NCI-H748 (cell line): ENCODE data around the gene ABCA3.
"Not testable (repeated sequence)": the region's sequence is repeated elsewhere in the genome, so short reads cannot be mapped to it uniquely, and the experiment has no call there.

Source experiments
- DNase-seq: peaks from one replicate; lab custom pipeline; 2025; ENCODE audit not compliant: unreplicated experiment; lab: John Stamatoyannopoulos, UW

The ABCA3 gene

DNA sequence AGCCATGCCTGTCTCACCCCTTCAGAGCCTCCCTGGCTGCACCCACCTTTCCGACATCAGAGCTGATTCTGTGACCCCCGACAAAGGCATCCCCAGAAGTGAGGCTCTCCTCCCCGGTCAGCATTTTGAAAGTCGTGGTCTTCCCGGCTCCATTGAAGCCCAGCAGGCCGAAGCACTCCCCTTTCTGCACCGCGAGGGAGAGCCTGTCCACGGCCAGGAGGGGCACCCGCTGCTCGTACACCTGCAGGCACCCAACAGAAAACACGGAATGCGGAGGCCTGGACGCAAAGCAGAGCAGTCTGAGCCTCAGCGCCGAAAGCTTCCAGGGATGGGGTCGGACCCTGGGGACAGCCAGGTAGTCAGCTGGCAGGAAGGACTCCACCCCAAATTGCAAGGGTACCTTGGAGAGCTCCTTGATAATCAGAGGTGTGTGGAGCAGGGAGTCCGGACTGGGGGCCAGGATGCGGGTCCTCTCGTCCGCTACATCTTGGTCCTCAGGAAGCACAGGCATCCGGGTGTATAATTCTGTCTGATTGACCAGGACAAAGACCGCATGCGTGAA, 59.5 kb downstream of the ABCA3 start:
- no peak for DNase-seq

DNA sequence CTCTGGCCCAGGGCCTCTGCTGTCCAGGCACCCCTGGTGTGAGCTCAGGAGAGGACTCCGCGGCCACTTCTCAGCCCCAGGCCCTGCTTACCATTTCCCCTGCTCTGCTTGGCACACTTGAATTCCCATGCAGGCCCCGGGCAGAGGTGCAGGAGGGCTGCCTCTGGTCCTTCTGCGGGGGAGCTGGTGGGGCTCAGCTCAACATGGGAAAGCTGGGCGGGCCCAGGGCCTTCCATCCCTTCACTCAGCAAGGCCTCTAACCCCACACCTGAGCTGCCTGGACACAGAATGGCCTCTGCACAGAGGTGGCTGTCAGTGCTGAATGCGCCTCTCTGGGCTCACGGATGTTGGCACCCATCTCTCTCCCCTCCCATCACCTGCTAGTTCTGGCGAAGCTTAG, 60.1 kb downstream of the ABCA3 start:
- DNase-seq, result no peak

DNA sequence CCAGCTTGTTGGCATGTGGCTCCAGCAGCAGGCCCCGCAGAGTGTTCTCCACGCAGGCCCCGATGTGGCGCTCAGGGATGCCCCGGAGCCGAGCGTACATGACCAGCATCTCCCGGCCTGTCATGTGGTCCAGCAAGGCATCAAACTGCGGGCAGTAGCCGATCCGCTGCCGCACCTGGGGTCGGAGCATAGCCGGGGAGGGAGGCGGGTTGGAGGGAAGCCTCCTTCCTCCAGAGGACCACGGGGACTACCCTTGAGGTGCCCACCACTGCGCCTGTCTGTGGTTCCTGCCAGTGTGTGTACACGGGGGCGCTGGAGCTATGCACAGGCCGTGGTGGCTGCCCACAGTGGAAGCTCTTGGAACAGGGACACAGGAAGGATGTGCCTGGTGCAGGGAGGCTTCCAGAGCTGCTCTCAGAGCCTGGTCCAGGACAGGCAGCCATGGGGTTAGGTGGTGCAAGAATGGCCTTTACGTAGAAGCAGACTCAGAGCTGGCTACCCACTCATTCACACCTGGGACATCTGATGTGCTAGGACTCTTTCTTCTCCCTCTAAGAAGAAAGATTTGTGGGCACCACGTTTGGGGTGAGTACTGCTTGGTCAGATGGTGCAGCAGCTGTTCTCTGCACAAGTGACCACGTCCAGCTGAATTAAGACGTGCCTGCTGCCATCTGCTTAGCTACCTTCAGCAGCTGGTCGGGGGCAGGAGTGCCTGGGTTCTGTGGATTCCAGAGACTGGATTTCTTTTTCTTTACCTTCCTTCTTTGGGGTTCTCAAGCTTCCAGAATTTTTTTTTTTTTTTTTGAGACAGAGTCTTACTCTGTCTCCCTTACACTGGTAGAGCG, 61.4 kb downstream of the ABCA3 start:
- no peak for DNase-seq

DNA sequence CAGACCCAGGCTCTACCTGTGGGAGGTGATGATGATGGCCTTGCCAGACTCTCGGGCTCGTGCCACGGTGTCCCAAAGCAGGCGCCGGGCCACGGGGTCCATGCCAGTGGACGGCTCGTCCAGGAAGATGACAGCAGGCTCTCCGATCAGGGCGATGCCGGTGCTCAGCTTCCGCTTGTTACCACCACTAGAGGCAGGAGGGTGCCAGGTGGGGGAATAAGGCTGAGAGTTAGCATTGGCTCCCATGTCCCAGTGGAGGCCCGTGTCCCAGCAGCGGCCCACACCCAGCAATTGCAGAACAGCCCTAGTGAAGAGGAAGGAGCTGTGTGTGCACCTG, 62.3 kb downstream of the ABCA3 start:
- no peak for DNase-seq

DNA sequence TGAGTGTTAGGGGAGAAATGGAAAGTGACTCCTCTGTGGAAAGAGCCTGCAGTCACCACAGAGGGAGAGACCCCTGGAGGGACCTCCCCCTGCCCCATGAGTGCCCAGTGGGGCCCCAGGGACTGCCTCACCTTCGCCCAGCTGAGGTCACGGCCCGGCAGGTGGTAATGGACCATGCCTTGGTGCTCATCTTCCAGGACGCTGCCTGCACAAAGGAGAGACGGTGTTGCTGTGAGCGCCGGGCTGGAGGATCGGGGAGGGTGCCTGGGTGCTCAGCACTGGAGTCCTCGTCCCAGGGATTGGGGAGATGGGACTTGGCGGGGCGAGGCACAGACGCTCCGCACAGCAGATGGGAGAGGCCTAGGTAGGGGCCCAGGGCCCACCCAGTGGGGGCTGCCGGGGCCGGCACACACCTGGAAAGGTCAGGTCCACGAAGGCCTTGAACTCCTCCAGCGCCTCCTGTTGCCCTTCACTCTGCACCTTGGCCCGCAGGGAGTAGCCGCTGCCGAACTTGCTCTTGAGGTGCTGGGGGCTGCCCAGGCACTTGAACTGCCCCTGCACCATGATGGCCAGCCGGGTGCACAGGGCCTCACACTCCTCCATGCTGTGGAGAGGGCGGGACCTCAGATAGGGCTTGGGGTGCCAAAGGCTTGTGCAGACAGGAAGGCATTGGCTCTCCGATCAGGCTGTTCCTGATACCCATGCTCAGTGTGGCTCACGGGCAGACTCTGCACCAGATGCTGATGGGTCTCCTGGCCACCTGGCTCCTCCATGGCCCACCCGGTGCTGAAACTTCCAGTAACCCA, 62.9 kb downstream of the ABCA3 start:
- DNase-seq, result no peak

DNA sequence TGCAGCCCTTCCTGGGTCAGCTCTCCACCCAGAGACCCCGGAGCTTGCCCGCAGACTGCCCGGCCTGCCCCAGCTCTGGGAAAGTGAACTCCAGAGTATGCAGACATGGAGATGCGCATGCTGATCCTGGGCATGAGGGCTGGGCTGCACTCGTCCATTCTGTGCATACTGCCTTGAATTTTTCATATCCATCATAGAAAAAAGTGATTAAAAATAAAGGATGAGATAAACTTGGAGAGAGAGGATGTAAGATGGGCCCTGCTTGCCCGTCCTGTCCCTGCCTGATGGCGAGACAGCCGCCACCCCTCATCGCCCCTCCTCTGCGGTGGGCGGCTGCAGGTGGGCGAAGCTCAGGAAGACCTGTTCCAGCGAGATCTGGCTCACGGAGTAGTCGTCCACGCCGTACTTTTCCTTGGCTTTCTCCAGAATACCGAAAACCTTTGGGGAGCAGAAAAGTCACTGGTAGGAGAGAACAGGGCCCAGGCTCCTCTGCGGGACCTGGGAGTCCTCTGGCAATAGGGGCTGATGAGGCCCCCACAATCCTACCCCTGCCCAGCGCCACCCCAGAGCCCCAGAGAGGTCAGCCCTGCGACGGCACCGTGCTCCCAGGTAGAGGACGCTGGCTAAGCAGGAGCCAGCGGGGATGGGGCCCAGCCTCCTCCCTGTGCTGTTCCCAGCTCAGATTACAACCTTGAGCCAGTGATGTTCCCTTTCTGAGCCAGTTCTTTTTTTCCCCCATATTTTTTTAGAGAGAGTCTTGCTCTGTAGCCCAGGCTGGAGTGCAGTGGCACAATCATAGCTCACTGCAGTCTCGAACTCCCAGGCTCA, 63.9 kb downstream of the ABCA3 start:
- DNase-seq, result no peak

DNA sequence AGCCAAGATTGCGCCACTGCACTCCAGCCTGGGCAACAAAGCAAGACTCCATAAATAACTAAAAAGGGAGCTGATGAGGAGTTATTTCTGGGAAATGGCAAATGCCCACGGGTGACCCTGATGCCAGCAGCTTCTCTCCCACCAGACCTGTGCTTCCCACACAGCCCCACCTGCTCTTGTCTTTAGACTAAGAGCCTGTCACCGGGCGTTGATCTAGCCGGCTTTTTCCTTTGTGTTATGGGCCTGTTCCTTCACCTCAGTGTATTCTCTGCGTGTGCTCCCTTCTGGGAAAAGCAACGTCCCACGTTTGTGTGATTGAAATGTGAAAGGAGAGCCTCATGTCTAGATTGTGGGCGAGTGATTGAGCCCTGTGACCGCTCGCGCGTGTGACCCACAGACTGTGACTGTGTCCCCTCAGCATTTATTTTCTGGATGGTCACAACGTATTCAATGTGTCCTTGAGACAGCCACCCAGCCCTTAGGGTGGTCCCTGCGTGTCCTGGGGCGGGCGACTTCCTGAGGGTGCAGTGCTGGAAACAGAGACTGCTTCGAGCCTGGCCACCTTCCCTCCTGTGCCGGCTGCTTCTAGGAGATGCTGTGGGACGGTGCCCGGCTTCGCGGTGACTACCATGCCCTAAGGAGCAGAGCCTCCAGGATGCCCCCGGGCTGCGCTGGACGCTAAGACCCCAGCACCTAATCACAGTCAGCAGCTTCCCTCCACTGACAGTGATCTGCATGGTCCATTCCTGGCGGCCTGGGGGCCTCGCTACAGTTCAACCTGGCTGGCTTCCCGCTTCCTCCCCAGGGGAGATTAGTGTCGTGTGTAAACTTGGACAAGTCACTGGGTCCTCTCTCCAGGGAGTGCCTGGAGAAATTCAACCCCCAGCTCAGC, 64.8 kb downstream of the ABCA3 start:
- no peak for DNase-seq

DNA sequence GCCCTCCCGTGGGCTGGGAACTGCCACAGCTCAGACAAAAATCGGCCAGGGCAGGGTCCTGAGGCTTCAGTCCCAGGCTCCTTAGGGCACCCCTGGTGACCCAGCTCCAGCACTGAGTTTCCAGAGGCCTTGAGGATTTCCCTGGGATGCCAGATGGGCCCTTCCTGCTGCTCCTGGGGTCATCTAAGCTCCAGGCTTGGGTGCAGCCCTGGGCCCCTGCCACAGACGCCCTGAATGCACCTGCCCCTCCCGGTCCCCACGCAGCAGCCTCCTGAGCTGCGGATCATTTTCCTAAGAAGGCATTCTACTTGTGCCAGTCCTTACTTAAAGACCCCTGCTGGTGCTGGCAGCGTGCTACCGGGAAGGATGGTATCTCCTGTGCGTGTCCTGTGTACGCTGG, 66.6 kb downstream of the ABCA3 start:
- no peak for DNase-seq

DNA sequence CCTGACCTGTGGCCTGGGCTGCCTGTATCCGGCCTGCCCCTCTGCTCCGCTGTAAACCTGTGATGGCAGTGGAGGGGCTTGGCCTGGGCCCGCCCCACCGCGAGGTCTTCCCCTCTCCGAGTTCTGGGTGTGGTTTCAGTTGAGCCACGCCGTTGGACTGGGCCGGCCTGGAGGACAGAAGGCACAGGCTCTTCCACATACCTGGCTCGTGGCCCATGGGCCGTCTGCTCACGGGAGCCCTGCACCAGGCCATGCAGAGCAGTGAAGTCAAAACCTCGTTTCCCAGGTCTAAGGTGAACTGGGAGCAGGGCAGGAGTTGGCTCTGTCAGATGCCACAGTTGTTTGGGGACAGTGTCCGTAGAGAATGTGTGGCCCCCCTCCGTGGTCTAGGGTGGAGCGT, 67.0 kb downstream of the ABCA3 start:
- no peak for DNase-seq

DNA sequence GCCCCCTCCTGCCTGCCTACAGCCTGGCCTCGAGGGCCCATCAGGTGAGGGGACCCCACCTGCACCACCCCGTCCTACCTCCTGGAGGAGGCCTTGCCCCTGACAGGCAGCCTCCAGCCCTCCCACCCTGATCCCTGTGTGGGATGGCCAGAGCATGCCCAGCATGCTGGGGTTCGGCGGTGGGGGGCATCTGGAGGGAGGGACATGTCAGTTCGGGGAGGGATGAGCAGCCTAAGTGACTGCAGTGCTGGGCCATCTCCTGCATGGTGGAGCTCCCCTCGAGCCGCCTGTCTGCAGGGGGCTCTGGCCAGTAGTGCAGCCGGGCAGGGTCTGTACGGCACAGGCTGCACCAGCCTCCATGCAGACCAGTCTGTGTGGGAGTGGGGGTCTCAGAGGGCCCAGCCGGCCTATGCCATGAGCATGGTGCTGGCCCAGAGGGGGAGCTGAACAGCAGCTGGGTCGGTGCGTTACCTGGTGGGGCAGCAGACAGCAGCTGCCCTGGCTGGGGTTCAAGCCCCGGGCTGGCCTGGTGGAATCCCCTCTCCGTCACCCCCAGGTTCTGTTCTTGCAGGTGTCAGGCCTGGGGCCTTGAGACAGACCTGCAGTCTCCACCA, 68.6 kb downstream of the ABCA3 start:
- no peak for DNase-seq

DNA sequence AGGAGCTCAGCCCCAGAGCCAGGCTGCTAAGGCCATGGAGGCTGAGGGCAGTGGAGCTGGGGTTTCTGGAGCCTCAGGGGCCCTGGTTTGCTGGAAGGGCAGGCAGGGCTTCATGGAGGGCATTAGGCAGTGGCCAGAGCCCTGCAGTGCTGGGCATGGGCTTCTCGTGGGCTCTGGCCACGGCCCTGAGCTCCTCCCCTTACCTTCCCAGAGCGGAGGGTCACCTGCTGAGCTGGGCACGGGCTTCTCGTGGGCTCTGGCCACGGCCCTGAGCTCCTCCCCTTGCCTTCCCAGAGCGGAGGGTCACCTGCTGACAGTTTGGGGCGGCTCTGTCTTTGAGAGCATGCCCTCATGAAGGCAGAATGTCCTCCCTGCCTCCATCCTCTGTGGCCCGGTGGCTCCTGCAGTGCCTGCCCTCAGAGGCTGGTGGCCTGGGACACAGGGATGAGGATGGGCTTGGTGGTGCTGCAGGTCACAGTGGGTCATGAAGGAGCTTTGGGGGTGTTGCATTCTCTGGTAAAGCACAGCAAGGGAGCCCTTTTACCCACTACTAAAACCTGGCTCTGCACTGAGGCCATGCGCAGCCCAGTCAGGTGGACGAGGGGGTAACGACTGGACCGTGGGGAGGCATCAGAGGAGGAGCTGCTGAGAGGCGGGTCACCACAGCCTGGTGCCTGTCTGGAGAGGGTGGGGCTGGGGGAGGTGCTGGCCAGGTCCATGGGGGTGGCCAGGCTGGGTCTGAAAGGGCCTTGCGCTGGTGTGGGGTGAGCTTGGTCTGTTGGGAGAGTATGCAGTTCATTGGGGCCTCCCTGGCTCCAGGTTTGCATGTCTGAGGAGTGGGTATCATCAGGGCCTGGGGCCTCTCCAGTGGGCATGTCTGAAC, 69.7 kb downstream of the ABCA3 start:
- DNase-seq, result no peak

DNA sequence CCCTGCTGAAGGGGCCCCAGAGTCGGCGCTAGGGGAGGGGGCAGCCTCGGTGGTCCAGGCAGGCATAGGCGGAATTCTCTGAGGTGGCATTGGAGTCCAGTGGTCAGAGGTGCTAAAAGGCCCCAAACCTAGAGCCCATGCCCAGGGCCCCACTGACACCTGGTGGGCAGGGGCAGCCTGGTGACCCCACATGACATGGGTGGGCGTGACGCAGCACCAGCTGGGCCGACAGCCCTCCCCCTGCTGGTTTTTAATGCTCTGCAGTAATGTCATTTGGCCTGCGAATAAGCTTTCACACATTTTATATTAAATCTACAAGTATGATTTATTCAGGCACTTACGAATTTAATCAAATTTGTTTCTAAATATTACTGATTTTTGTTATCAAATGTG, 70.5 kb downstream of the ABCA3 start:
- no peak for DNase-seq

DNA sequence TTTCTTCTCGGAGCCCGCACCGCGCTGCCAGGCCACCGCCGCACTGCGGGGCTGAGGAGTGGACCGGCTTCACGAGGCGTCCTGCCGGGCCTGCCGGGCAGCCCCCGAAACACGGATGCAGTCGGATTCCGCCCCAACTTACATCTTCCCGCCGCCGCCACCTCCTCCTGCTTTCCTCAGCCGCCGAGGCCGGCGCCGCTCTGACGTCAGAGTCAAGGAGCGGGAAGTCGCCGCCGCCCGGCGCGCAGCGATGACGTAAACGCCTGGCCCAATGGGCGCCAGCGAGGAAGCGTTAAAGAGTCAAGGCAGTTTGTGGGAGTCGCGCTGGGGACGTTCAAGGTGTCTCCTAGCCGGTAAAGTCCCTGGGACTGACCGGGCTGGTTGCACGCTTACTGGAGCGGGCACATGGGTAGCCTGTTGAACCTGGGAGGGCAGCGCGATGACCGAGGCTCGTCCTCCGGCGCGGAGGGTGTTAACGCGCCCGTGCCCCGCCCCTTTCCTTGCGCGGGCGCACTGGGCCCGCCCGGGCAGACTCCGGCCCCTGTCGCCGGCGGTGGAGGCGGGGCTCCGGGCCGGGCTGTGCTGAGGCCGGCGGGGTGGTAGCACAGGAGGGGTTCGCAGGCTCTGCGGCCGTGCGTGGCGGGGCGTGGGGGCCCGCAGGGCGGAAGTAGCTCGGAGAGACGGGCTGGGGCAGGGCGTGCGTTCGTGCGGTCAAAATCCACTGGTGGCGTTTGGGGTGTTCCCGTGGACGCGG, 72.4 kb downstream of the ABCA3 start, which contains the start of gene RNPS1:
TSS of gene RNPS1 (minus strand) at position 214 of the 754 bp plus-strand sequence. CDS start 3,483 bp downstream, outside the sequence.
- DNase-seq, result peak; percentile 95

DNA sequence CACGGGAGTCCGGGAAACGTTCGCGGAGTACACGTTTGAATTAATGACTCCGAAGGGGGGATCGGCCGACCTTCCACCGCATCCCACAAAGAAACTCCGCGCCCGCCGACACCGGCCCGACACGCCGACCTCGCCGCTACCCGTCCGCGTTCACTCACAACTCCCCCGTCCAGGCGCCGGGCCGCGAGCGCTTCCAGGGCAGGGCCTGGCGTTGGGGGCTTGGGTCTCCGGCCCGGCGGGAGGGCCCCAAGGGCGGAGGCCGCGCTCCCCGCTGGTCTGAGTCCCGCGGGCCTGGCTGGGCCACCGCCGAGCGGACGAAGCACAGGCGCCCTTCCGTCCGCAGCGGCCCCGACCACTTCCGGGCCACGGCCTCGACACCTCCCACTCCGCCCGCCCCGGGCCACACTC, 73.0 kb downstream of the ABCA3 start:
- peak; percentile 77 for DNase-seq

DNA sequence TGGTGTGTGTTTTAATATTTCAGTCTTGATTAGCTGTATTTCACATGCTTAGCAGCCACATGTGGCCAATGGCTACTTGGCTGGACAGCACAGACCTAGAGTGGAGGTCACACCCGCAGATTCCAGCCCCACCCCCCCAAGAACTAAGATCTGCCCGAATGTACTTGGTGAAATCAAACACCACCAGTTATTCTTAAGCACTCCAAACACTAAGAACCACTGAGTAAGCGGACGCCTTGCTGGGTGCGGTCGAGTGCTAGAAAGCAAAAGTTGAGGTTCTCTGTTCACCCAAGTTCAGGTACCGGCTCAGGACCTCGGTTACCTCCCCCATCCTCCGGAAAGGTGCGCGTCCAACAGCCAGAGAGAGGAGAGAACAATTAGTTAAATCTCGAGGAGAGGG, 73.6 kb downstream of the ABCA3 start:
- not testable (repeated sequence) for DNase-seq

DNA sequence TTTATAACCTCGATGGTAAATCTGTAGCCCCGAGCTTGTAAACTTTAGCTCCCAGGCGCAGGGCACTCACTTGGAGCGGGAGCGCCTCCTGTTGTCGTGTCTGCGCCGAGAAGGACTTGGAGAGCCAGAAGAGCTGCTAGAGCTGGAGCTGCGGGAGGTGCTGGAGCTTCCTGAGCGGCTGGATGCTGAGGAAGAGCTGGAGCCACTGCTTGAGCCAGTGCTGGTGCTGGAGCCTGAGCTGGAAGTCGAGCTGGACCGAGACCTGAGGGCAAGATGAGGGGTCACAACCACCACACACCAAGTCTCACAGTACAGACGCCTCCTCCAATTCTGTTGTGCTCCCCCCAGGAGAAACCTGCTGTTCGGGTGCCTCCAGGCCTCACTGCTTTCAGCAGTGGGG, 77.5 kb downstream of the ABCA3 start:
- DNase-seq, result not testable (repeated sequence)

DNA sequence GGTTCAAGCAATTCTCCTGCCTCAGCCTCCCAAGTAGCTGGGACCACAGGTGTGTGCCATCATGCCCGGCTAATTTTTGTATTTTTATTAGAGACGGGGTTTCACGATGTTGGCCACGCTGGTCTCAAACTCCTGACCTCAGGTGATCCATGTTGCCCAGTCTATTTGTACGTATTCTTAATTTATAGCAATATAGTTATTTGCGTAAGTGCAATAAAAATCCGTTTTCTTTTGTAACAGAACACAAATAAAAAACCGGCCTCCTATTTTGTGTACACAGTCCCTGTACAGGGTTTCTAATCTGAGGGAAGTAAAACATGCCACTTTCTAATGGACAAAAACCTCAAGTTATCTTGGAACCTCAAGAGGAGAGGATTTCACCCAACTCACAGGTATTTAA, 80.3 kb downstream of the ABCA3 start:
- DNase-seq, result no peak

DNA sequence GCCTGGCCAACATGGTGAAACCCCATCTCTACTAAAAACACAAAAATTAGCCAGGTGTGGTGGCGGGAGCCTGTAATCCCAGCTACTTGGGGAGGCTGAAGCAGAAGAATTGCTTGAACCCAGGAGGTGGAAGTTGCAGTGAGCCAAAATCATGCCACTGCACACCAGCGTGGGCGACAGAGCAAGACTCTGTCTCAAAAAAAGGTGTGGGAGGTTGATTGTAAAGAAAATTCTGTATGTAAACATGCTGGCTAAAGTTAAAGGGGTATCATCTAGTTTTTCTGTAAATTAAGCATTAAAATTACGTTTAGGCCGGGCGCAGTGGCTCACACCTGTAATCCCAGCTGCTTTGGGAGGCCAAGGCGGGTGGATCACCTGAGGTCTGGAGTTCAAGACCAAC, 82.0 kb downstream of the ABCA3 start:
- not testable (repeated sequence) for DNase-seq
